Liver (tissue), 9 donors: ENCODE results near the gene C11orf24. TPM values are rescaled to one million over a fixed set of nuclear protein-coding genes. Genes with fewer than 3 reads are reported as not detected.

ENCODE experiments used
- DNase-seq: peaks from one replicate; pipeline ENCODE4 v3.0.0-alpha.2; 2017; ENCODE audit warnings: low spot score
- H3K27ac ChIP-seq, 2 donors: one replicate each; pipeline ENCODE4 v1.7.0; 2013; ENCODE audit warnings: inconsistent platforms in 2 of 2, low read length in 2 of 2, control low read depth in 1 of 2, low read depth in 1 of 2, mild to moderate bottlenecking in 1 of 2
- H3K27me3 ChIP-seq, 4 donors: one replicate each; pipeline versions ENCODE4 v1.6.1 to v1.7.0; 2013; ENCODE audit warnings: low read length in 3 of 4, inconsistent platforms in 1 of 4, mild to moderate bottlenecking in 1 of 4, moderate library complexity in 1 of 4; ENCODE audit not compliant: control insufficient read depth in 4 of 4, insufficient read depth in 4 of 4
- H3K36me3 ChIP-seq, 4 donors: one replicate each; pipeline versions ENCODE4 v1.6.1 to v1.7.0; 2013; ENCODE audit warnings: low read length in 3 of 4, mild to moderate bottlenecking in 3 of 4, low read depth in 1 of 4, moderate library complexity in 1 of 4; ENCODE audit not compliant: control insufficient read depth in 4 of 4, insufficient read depth in 3 of 4
- H3K4me1 ChIP-seq, 4 donors: one replicate each; pipeline versions ENCODE4 v1.6.1 to v1.7.0; 2013; ENCODE audit warnings: low read length in 3 of 4, mild to moderate bottlenecking in 3 of 4, moderate library complexity in 1 of 4; ENCODE audit not compliant: control insufficient read depth in 4 of 4, insufficient read depth in 4 of 4
- H3K4me3 ChIP-seq, 3 donors: one replicate each; pipeline versions ENCODE4 v1.6.1 to v1.7.0; 2013; ENCODE audit warnings: low read length in 3 of 3, control low read depth in 1 of 3, low read depth in 1 of 3, mild to moderate bottlenecking in 1 of 3
- H3K9ac ChIP-seq, 2 donors: one replicate each; pipeline ENCODE4 v1.7.0; 2013; ENCODE audit warnings: low read length in 2 of 2, mild to moderate bottlenecking in 2 of 2, moderate library complexity in 2 of 2, control low read depth in 1 of 2, low read depth in 1 of 2
- H3K9me3 ChIP-seq, 4 donors: one replicate each; pipeline versions ENCODE4 v1.6.1 to v1.7.0; 2013; ENCODE audit warnings: low read length in 3 of 4; ENCODE audit not compliant: control insufficient read depth in 4 of 4
- EGR1 ChIP-seq, 2 donors: IDR thresholded peaks; 2 replicates each; pipeline ENCODE4 v1.6.1; 2016 to 2018; ENCODE audit warnings: antibody characterized with exemption in 2 of 2, low read depth in 2 of 2
- FOXA1 ChIP-seq: IDR thresholded peaks from 2 replicates; pipeline ENCODE4 v1.6.1; 2016; ENCODE audit warnings: antibody characterized with exemption
- FOXA2 ChIP-seq: IDR thresholded peaks from 2 replicates; pipeline ENCODE4 v1.6.1; 2016; ENCODE audit warnings: antibody characterized with exemption
- GABPA ChIP-seq, 2 donors: IDR thresholded peaks in 1 of 2; conservative IDR thresholded peaks in 1 of 2; 2 replicates each; pipeline ENCODE4 v1.6.1; 2016; ENCODE audit warnings: antibody characterized with exemption in 2 of 2, mild to moderate bottlenecking in 1 of 2, moderate library complexity in 1 of 2
- HNF4A ChIP-seq, 2 donors: conservative IDR thresholded peaks; 2 replicates each; pipeline ENCODE4 v1.6.1; 2016; ENCODE audit warnings: antibody characterized with exemption in 2 of 2, mild to moderate bottlenecking in 2 of 2
- HNF4G ChIP-seq: IDR thresholded peaks from 2 replicates; pipeline ENCODE4 v1.6.1; 2016; ENCODE audit warnings: antibody characterized with exemption
- JUND ChIP-seq, 2 donors: IDR thresholded peaks; 2 replicates each; pipeline ENCODE4 v1.6.1; 2016; ENCODE audit warnings: antibody characterized with exemption in 2 of 2
- NR2F2 ChIP-seq: IDR thresholded peaks from 2 replicates; pipeline ENCODE4 v1.6.1; 2016; ENCODE audit warnings: antibody characterized with exemption
- RAD21 ChIP-seq, 2 donors: IDR thresholded peaks; 2 replicates each; pipeline ENCODE4 v1.6.1; 2016; ENCODE audit warnings: antibody characterized with exemption in 2 of 2, mild to moderate bottlenecking in 2 of 2
- RXRA ChIP-seq, 2 donors: IDR thresholded peaks; 2 replicates each; pipeline ENCODE4 v1.6.1; 2017 to 2018; ENCODE audit warnings: antibody characterized with exemption in 2 of 2, mild to moderate bottlenecking in 1 of 2
- SP1 ChIP-seq: IDR thresholded peaks from 2 replicates; pipeline ENCODE4 v1.6.1; 2018; ENCODE audit warnings: antibody characterized with exemption, mild to moderate bottlenecking
- TAF1 ChIP-seq: conservative IDR thresholded peaks from 2 replicates; pipeline ENCODE4 v1.6.1; 2016; ENCODE audit warnings: antibody characterized with exemption, mild to moderate bottlenecking
- YY1 ChIP-seq: IDR thresholded peaks from 2 replicates; pipeline ENCODE4 v1.6.1; 2016; ENCODE audit warnings: antibody characterized with exemption, mild to moderate bottlenecking
- WGBS: extraction: QIAGEN DNeasy Blood & Tissue Kit; methylation state at CpG from one replicate; pipeline ENCODE4 v1.1.7; 2013; 5-methylcytosine and 5-hydroxymethylcytosine counted together
- polyA plus RNA-seq, 2 donors: library from polyadenylated mRNA; stranded (reverse) in 1 of 2; unstranded in 1 of 2; fragments of 200-250 nt in 1 of 2; fragments of >200 nt in 1 of 2; fragmentation: Nextera tagmentation in 1 of 2; extraction: Ambion mirVana in 1 of 2; gene quantifications; one replicate each; pipeline versions ENCODE4 v1.2.1 to v1.2.3, GENCODE V29; 2013 to 2015
- total RNA-seq, 2 donors: library from RNA; depleted of rRNA; stranded (reverse); fragments of >200 nt; gene quantifications; one replicate each; pipeline ENCODE4 v1.2.3, GENCODE V29; 2014
- TF ChIP-seq, protein P1 (sequence below): fragments of 150-350 bp; IDR thresholded peaks from 2 replicates; pipeline ENCODE4 v1.5.1; 2017; ENCODE audit warnings: improper control_type of control experiment, low read depth, low read length; ENCODE audit not compliant: missing input control
- TF ChIP-seq, protein P2 (sequence below): IDR thresholded peaks from 2 replicates; pipeline ENCODE4 v1.6.1; 2016; ENCODE audit warnings: antibody characterized with exemption
- TF ChIP-seq, protein P3 (sequence below): IDR thresholded peaks from 2 replicates; pipeline ENCODE4 v1.6.1; 2016; ENCODE audit warnings: antibody characterized with exemption
- TF ChIP-seq, protein P4 (sequence below): IDR thresholded peaks from 2 replicates; pipeline ENCODE4 v1.6.1; 2016; ENCODE audit warnings: antibody characterized with exemption, mild to moderate bottlenecking
- TF ChIP-seq, protein P5 (sequence below): IDR thresholded peaks from 2 replicates; pipeline ENCODE4 v1.6.1; 2016; ENCODE audit warnings: antibody characterized with exemption
- donor health status: healthy.
- donor health status: healthy.
- donor health status: healthy.
- donor health status: healthy.
- donor health status: healthy.

C11orf24 gene
- total and polyA plus RNA-seq, 4 donors = 7.8 to 50.3 (median 32.0) TPM

DNA sequence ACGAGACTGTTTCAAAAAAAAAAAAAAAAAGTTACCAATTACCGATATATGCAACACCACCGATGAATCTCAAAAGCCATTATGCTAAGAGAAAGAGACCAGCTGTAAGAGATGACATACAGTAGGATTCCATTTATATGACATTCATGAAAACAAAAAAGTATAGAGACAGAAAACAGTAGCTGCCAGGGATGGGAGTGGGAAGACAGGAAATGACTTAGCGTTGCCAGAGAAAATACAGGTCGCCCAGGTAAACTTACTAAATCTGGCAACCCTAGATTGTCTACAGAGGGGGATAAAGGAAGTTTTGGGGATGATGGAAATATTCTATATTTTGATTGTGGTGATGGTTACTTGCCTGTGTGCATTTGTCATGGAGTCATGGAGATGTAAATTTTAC, 7.9 kb upstream of the C11orf24 start:
- WGBS = 91% methylated on average over 5 of the region's 5 CpGs
- Histone ChIP-seq H3K4me3 (no peak overlapping the region), H3K9me3 (no peaks in the 10 kb centered on the region), H3K27me3 (no peaks in the 10 kb centered on the region), H3K9ac (no peak overlapping the region), H3K36me3 (no peaks in the 10 kb centered on the region), H3K27ac (no peak overlapping the region), H3K4me1 (peaks cover 5 to 16% (median 10%) of the 10 kb centered on the region in 4 donors)
- TF ChIP-seq, protein P1, sequence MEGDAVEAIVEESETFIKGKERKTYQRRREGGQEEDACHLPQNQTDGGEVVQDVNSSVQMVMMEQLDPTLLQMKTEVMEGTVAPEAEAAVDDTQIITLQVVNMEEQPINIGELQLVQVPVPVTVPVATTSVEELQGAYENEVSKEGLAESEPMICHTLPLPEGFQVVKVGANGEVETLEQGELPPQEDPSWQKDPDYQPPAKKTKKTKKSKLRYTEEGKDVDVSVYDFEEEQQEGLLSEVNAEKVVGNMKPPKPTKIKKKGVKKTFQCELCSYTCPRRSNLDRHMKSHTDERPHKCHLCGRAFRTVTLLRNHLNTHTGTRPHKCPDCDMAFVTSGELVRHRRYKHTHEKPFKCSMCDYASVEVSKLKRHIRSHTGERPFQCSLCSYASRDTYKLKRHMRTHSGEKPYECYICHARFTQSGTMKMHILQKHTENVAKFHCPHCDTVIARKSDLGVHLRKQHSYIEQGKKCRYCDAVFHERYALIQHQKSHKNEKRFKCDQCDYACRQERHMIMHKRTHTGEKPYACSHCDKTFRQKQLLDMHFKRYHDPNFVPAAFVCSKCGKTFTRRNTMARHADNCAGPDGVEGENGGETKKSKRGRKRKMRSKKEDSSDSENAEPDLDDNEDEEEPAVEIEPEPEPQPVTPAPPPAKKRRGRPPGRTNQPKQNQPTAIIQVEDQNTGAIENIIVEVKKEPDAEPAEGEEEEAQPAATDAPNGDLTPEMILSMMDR = no peak
- TF ChIP-seq EGR1 (IDR thresholded peaks at IDR 0.05; ENCODE audit: low read depth in 2 of 2) (no peak), HNF4A (conservative IDR thresholded peaks at IDR 0.05) (no peak), TAF1 (no peak), RXRA (IDR thresholded peaks at IDR 0.05) (no peak), GABPA (IDR thresholded peaks at IDR 0.05 in 1 of 2, conservative IDR thresholded peaks at IDR 0.05 in 1 of 2) (no peak), YY1 (no peak), HNF4G (no peak), NR2F2 (no peak), SP1 (no peak), FOXA1 (no peak), FOXA2 (no peak), JUND (IDR thresholded peaks at IDR 0.05) (no peak)
- TF ChIP-seq, protein P2, sequence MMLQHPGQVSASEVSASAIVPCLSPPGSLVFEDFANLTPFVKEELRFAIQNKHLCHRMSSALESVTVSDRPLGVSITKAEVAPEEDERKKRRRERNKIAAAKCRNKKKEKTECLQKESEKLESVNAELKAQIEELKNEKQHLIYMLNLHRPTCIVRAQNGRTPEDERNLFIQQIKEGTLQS = no peak
- TF ChIP-seq, protein P3, sequence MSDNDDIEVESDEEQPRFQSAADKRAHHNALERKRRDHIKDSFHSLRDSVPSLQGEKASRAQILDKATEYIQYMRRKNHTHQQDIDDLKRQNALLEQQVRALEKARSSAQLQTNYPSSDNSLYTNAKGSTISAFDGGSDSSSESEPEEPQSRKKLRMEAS = no peak
- TF ChIP-seq, protein P4, sequence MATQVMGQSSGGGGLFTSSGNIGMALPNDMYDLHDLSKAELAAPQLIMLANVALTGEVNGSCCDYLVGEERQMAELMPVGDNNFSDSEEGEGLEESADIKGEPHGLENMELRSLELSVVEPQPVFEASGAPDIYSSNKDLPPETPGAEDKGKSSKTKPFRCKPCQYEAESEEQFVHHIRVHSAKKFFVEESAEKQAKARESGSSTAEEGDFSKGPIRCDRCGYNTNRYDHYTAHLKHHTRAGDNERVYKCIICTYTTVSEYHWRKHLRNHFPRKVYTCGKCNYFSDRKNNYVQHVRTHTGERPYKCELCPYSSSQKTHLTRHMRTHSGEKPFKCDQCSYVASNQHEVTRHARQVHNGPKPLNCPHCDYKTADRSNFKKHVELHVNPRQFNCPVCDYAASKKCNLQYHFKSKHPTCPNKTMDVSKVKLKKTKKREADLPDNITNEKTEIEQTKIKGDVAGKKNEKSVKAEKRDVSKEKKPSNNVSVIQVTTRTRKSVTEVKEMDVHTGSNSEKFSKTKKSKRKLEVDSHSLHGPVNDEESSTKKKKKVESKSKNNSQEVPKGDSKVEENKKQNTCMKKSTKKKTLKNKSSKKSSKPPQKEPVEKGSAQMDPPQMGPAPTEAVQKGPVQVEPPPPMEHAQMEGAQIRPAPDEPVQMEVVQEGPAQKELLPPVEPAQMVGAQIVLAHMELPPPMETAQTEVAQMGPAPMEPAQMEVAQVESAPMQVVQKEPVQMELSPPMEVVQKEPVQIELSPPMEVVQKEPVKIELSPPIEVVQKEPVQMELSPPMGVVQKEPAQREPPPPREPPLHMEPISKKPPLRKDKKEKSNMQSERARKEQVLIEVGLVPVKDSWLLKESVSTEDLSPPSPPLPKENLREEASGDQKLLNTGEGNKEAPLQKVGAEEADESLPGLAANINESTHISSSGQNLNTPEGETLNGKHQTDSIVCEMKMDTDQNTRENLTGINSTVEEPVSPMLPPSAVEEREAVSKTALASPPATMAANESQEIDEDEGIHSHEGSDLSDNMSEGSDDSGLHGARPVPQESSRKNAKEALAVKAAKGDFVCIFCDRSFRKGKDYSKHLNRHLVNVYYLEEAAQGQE = no peak
- TF ChIP-seq, protein P5, sequence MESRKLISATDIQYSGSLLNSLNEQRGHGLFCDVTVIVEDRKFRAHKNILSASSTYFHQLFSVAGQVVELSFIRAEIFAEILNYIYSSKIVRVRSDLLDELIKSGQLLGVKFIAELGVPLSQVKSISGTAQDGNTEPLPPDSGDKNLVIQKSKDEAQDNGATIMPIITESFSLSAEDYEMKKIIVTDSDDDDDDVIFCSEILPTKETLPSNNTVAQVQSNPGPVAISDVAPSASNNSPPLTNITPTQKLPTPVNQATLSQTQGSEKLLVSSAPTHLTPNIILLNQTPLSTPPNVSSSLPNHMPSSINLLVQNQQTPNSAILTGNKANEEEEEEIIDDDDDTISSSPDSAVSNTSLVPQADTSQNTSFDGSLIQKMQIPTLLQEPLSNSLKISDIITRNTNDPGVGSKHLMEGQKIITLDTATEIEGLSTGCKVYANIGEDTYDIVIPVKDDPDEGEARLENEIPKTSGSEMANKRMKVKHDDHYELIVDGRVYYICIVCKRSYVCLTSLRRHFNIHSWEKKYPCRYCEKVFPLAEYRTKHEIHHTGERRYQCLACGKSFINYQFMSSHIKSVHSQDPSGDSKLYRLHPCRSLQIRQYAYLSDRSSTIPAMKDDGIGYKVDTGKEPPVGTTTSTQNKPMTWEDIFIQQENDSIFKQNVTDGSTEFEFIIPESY = no peak
- no peak for DNase-seq

DNA sequence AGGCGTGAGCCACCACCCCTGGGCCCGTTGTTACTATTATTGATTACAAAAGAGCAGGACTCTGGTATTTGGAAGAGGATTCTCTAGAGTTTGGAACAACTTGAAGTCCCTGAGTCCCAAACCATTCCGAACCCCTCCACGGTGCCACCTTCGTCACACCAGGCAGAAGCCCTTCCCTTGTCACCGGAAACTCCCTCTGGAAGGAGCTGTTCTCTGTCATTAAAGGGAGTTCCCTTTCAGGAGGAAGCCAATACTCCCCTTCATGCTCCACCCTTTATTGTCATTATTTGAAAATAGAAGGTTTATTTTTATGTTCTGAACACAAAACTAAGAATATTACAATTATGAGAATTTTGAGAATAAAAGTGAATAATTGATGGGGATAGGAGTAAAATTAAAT, 5.1 kb upstream of the C11orf24 start:
- Histone ChIP-seq H3K27ac (peak overlapping the region in 1 of 2 donors; percentile 72), H3K27me3 (no peaks in the 10 kb centered on the region), H3K4me1 (peaks cover 10 to 31% (median 21%) of the 10 kb centered on the region in 4 donors), H3K9me3 (no peaks in the 10 kb centered on the region), H3K9ac (no peak overlapping the region), H3K36me3 (no peaks in the 10 kb centered on the region), H3K4me3 (no peak overlapping the region)
- WGBS = 85% methylated on average over 6 of the region's 6 CpGs
- no peak for DNase-seq
- TF ChIP-seq, protein P3 = no peak
- TF ChIP-seq HNF4G (no peak), JUND (IDR thresholded peaks at IDR 0.05) (no peak), FOXA2 (no peak), HNF4A (conservative IDR thresholded peaks at IDR 0.05) (no peak), TAF1 (no peak), EGR1 (IDR thresholded peaks at IDR 0.05; ENCODE audit: low read depth in 2 of 2) (no peak), NR2F2 (no peak), SP1 (no peak), FOXA1 (no peak), GABPA (IDR thresholded peaks at IDR 0.05 in 1 of 2, conservative IDR thresholded peaks at IDR 0.05 in 1 of 2) (no peak), RAD21 (IDR thresholded peaks at IDR 0.05) (no peak), YY1 (no peak)
- TF ChIP-seq, protein P5 = no peak
- TF ChIP-seq, protein P1 = no peak
- TF ChIP-seq, protein P2 = no peak
